ENCODE data around the gene ZNF431.

DNA sequence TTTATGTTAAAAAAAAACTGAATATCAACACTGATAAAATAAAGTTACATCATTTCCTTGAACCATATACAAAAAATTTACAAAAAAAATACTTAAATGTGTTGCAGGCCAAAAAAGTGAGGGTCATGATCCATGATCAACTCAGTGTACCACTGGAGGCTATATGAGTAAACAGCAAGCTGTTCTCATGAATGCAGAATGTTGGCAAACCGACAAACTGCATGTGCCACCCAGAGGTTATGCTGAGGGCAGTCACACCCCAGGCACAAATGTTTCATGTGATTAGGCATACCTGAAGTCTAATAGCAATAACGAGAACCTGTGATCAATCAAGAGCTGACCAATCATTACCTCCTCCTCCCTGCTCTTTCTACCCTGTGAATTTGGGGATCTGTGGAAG is 91.9 kb downstream of the ZNF431 start:
- TF ChIP-seq, protein P1, sequence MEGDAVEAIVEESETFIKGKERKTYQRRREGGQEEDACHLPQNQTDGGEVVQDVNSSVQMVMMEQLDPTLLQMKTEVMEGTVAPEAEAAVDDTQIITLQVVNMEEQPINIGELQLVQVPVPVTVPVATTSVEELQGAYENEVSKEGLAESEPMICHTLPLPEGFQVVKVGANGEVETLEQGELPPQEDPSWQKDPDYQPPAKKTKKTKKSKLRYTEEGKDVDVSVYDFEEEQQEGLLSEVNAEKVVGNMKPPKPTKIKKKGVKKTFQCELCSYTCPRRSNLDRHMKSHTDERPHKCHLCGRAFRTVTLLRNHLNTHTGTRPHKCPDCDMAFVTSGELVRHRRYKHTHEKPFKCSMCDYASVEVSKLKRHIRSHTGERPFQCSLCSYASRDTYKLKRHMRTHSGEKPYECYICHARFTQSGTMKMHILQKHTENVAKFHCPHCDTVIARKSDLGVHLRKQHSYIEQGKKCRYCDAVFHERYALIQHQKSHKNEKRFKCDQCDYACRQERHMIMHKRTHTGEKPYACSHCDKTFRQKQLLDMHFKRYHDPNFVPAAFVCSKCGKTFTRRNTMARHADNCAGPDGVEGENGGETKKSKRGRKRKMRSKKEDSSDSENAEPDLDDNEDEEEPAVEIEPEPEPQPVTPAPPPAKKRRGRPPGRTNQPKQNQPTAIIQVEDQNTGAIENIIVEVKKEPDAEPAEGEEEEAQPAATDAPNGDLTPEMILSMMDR (conservative IDR thresholded peaks at IDR 0.05; ENCODE audit: low read depth in 2 of 2): no peak
- TF ChIP-seq EZH2phosphoT487 (IDR thresholded peaks at IDR 0.05; ENCODE audit: unreplicated experiment) (no peak), POLR2AphosphoS5 (IDR thresholded peaks at IDR 0.05; ENCODE audit: low read depth) (no peak), EZH2 (IDR thresholded peaks at IDR 0.05; ENCODE audit: low read depth, unreplicated experiment) (no peak), CREB1 (CRISPR knock-in tag; IDR thresholded peaks at IDR 0.05; ENCODE audit: low read depth) (no peak), JUNB (IDR thresholded peaks at IDR 0.05; ENCODE audit: unreplicated experiment) (no peak), NANOG (IDR thresholded peaks at IDR 0.05; ENCODE audit: borderline replicate concordance) (no peak), ZNF114 (CRISPR knock-in tag; IDR thresholded peaks at IDR 0.05) (no peak), ZNF331 (CRISPR knock-in tag; IDR thresholded peaks at IDR 0.05; ENCODE audit: low read depth) (no peak), STAT1 (IDR thresholded peaks at IDR 0.05; ENCODE audit: unreplicated experiment) (no peak)
- TF ChIP-seq, protein P2, sequence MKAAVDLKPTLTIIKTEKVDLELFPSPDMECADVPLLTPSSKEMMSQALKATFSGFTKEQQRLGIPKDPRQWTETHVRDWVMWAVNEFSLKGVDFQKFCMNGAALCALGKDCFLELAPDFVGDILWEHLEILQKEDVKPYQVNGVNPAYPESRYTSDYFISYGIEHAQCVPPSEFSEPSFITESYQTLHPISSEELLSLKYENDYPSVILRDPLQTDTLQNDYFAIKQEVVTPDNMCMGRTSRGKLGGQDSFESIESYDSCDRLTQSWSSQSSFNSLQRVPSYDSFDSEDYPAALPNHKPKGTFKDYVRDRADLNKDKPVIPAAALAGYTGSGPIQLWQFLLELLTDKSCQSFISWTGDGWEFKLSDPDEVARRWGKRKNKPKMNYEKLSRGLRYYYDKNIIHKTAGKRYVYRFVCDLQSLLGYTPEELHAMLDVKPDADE (IDR thresholded peaks at IDR 0.05): no peak
- TF ChIP-seq, protein P3, sequence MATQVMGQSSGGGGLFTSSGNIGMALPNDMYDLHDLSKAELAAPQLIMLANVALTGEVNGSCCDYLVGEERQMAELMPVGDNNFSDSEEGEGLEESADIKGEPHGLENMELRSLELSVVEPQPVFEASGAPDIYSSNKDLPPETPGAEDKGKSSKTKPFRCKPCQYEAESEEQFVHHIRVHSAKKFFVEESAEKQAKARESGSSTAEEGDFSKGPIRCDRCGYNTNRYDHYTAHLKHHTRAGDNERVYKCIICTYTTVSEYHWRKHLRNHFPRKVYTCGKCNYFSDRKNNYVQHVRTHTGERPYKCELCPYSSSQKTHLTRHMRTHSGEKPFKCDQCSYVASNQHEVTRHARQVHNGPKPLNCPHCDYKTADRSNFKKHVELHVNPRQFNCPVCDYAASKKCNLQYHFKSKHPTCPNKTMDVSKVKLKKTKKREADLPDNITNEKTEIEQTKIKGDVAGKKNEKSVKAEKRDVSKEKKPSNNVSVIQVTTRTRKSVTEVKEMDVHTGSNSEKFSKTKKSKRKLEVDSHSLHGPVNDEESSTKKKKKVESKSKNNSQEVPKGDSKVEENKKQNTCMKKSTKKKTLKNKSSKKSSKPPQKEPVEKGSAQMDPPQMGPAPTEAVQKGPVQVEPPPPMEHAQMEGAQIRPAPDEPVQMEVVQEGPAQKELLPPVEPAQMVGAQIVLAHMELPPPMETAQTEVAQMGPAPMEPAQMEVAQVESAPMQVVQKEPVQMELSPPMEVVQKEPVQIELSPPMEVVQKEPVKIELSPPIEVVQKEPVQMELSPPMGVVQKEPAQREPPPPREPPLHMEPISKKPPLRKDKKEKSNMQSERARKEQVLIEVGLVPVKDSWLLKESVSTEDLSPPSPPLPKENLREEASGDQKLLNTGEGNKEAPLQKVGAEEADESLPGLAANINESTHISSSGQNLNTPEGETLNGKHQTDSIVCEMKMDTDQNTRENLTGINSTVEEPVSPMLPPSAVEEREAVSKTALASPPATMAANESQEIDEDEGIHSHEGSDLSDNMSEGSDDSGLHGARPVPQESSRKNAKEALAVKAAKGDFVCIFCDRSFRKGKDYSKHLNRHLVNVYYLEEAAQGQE (IDR thresholded peaks at IDR 0.05; ENCODE audit: unreplicated experiment): no peak
